Retinal pigment epithelial cell (primary cell): ENCODE results near the gene KRT77.
"Not testable (repeated sequence)": the region's sequence is repeated elsewhere in the genome, so short reads cannot be mapped to it uniquely, and the experiment has no call there.

Experiments
- DNase-seq: peaks from one replicate; pipeline ENCODE4 v3.0.0-alpha.2; 2010; ENCODE audit warnings: low read depth
- H3K4me3 ChIP-seq: 2 replicates; pipeline ENCODE4 v1.5.1; 2011; ENCODE audit warnings: mild to moderate bottlenecking, low read length, control low read depth, moderate library complexity
- CTCF ChIP-seq: conservative IDR thresholded peaks from 2 replicates; pipeline ENCODE4 v1.5.1; 2011; ENCODE audit warnings: low read depth, low read length, control low read depth, inconsistent platforms

KRT77 gene

DNA sequence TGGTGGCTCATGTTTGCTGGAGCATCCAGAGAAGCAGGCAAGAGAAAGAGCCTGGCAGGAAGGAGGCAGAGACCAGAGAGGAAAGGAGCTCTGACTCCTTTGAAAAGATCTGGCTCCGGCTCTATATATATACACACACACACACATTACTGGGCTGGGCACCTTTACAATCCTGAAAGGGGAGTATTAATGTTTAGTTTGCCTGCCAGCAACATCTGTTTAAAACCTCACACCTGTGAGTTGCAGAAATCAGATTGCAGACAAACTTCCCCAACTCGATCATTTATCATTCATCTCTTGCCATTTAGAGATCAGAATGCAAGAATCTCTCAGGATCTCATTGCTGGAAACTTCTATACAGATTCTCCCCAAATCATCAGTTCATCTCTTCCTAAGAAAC is at the start of gene KRT77:
Gene KRT77, minus strand, starts transcription at position 101 of the 400 bp plus-strand sequence. Its CDS starts 90 bp downstream, at position 11.
- no peak for DNase-seq
- TF ChIP-seq CTCF = no peak
- H3K4me3 ChIP-seq = no peak within 1 kb of the TSS

DNA sequence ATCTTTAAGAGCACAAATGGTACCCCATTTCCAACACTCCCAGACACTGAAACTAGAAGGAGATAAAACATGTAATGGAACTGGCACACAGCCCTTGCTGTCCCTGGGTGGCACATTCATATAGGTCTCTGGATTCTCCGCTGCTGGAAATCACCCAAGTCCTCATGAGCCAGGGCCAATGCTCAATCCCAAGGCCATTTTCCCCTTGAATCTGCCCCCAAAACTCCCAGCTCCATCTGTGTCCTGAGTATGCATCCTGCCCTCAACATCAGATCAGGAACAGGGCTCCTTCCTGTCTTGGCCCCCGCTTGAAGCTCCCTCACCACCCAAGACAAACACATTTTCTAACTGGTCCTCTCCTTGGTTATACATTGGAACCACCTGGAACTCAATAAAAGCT is 49.2 kb upstream of the KRT77 start:
- TF ChIP-seq CTCF = no peak
- no peak overlapping the region for H3K4me3 ChIP-seq

DNA sequence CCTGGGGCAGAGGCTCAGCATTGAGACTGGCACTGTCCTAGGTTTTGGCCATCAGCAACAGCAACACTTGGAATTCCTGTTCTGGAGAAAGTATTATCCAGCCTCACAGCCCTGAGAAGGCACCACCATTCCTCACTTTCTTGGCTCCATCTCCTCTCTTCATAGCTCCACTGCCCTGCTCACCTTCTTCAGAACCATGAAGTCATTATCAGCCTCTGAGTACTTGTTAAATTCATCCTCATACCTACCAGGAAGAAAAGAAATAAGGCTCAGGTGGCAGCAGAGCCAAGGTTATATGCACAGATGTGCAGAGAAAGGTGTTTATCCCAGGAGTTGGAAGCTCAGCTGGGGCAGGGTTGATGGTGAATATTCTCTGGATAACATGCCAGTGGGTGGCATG is 48.5 kb upstream of the KRT77 start:
- H3K4me3 ChIP-seq = no peak overlapping the region
- TF ChIP-seq CTCF = no peak
- no peak for DNase-seq

More for the DNA sequence above, 49.2 kb upstream of the KRT77 start:
- no peak for DNase-seq

- not testable (repeated sequence) for DNase-seq, H3K4me3 ChIP-seq
Measured at GRCh38 chr12:52750532-52750931, 47.2 kb upstream of the KRT77 start.

DNA sequence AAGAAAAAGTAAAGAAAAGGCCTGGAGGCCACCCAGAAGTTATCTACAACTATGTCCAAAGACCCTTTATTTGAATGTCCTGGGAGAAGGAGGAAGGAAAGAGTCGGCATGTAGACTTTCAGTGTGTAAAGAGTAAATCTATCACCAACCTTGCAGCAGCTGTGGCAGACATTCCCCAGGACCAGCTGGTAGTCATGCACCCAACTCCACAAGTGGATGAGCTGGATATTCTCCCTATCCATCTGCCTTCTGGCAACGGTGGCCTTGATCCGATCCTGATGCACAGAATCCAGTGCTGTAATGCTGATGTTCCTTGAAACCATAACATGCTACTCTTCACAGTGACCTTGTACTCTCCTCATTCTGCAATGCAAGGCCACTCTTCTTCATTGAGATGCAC is 46.5 kb upstream of the KRT77 start:
- no peak for TF ChIP-seq CTCF
- no peak overlapping the region for H3K4me3 ChIP-seq
- DNase-seq = no peak

- H3K4me3 ChIP-seq = no peak overlapping the region
- no peak for TF ChIP-seq CTCF
- DNase-seq = no peak
Measured at GRCh38 chr12:52748578-52748977, 45.3 kb upstream of the KRT77 start.

- DNase-seq = no peak
- TF ChIP-seq CTCF = no peak
- no peak overlapping the region for H3K4me3 ChIP-seq
Measured at GRCh38 chr12:52745554-52745953, 42.2 kb upstream of the KRT77 start.
